PFSK-1 (cell line): ENCODE data around the gene INPP5A.

Experiments used
- FOXP2 ChIP-seq: optimal IDR thresholded peaks from 2 replicates; pipeline ENCODE3; 2011; ENCODE audit warnings: borderline replicate concordance, control low read depth, inconsistent platforms; ENCODE audit not compliant: insufficient read depth; ENCODE audit errors: extremely low read length, extremely low read depth
- POLR2AphosphoS5 ChIP-seq: IDR thresholded peaks from 2 replicates; pipeline ENCODE4 v1.6.1; 2012; ENCODE audit warnings: low read depth, mild to moderate bottlenecking, control low read depth, low read length, moderate library complexity
- REST ChIP-seq, 2 experiments: IDR thresholded peaks; 2 replicates each; pipeline versions ENCODE4 v1.6.1 to v1.8.0; 2011 to 2012; ENCODE audit warnings: low read depth in 2 of 2, low read length in 2 of 2, control low read depth in 1 of 2, inconsistent platforms in 1 of 2, mild to moderate bottlenecking in 1 of 2, moderate library complexity in 1 of 2; ENCODE audit not compliant: insufficient read depth in 1 of 2
- SIN3A ChIP-seq: IDR thresholded peaks from 2 replicates; pipeline ENCODE4 v1.6.1; 2012; ENCODE audit warnings: mild to moderate bottlenecking, low read length, moderate library complexity, borderline replicate concordance; ENCODE audit not compliant: insufficient read depth
- TAF1 ChIP-seq: IDR thresholded peaks from 2 replicates; pipeline ENCODE4 v1.6.1; 2012; ENCODE audit warnings: low read length, control low read depth, borderline replicate concordance; ENCODE audit not compliant: insufficient read depth

INPP5A gene

DNA sequence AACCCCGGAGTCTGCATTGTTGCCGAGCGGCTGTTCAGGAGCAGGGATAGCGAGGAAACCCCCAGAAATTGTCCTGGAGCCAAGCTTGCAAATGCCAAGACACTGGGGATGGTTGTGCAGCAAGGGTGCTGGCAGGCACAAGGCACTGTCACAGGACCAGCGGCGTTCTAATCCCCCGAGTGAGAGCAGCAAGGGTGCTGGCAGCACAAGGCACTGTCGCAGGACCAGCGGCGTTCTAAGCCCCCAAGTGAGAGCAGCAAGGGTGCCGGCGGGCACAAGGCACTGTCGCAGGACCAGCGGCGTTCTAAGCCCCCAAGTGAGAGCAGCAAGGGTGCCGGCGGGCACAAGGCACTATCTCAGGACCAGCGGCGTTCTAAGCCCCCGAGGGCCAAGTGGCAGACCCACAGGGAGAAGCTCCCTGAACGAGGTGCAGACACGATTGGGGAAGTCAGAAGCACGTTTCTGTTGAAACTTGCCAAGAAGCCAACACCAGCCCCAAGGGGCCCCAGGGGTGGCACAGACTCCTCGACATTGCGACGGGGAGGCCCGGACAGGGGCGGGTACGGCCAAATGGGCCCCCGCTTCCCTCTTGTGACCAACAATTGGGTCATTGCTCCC lies 40.4 kb upstream of the INPP5A start:
- TF ChIP-seq SIN3A, result no peak
- TF ChIP-seq REST (IDR thresholded peaks at IDR 0.05; ENCODE audit: insufficient read depth in 1 of 2, low read depth in 2 of 2, low read length in 2 of 2), result no peak
- no peak for TF ChIP-seq TAF1
- TF ChIP-seq POLR2AphosphoS5, result no peak
- TF ChIP-seq FOXP2, result no peak

- TF ChIP-seq FOXP2 (no peak), TAF1 (no peak), SIN3A (no peak), REST (IDR thresholded peaks at IDR 0.05; ENCODE audit: insufficient read depth in 1 of 2, low read depth in 2 of 2, low read length in 2 of 2) (no peak), POLR2AphosphoS5 (no peak)
Measured at GRCh38 chr10:132497861-132498561, 39.6 kb upstream of the INPP5A start.

DNA sequence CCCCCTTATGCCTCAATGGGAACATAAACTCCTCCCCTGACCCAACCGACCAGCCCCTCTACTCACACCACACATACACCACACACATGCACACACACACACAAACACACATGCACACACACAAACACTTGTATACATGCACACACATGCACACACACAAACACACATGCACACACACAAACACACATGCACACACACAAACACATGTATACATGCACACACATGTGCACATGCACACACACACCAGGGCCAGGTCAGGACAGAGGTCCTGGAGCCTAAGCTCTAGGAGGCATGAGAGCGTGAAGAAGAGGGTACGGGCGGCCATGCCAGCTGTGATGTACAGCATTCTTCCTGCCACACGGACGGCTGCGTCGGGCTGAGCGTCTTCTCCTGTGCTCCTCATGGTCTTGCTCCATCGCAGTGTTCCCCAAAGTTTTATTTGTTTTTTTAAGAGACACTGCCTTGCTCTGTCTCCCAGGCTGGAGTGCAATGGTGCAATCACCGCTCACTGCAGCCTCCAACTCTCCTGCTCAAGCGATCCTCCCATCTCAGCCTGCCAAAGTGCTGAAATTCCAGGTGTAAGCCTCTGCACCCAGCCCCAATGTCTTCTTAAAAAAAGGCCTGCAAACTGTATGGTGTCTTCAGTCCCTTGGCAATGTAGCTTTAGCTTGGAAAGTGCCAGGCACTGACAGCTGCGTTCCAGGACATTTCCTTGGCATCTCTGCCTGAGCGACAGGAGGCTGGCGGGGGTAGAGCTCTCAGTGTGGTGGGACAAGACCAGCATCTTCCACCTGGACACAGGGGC lies 38.8 kb upstream of the INPP5A start:
- no peak for TF ChIP-seq SIN3A
- TF ChIP-seq POLR2AphosphoS5, result no peak
- no peak for TF ChIP-seq REST (IDR thresholded peaks at IDR 0.05; ENCODE audit: insufficient read depth in 1 of 2, low read depth in 2 of 2, low read length in 2 of 2)

DNA sequence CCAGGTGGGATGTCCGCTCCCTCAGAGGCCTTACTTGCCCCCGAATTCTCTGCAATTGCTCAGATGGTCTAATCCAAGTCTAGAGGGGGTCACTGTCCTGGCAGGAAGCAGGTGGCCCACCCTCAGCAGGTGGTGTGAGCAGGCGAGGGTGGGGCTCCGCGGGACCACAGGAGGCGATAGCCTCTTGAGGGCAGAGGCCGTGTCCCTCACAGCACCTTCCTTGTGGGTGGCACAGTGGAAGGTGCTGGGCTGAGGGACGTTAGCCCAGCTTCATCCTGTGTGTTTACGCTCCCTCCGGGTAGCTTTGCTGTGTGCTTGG lies 38.3 kb upstream of the INPP5A start:
- TF ChIP-seq POLR2AphosphoS5 (no peak), FOXP2 (no peak), REST (IDR thresholded peaks at IDR 0.05; ENCODE audit: insufficient read depth in 1 of 2, low read depth in 2 of 2, low read length in 2 of 2) (no peak), TAF1 (no peak)
